Measurements from ENCODE around the gene PEA15. TPM values are rescaled to one million over a fixed set of nuclear protein-coding genes. Genes with fewer than 3 reads are reported as not detected.

PEA15 gene
- total RNA-seq, 1 experiment from 2014 or later, result 183 TPM

GRCh38 chr1:160167056-160167455, 38.1 kb upstream of the PEA15 start:
- ChIA-PET POLR2A (interaction anchor here (1.0 kb wide), 1 partner anchor 42 kb away, joined by 3 read pairs; no protein-coding TSS in a partner anchor), CTCF (interaction anchor here (0.7 to 1.4 kb wide), 13 partner anchors 11 to 90 kb away, joined by 3 to 6 read pairs (median 3); no protein-coding TSS in a partner anchor)
- no peak for DNase-seq (ENCODE audit: unreplicated experiment)
- no peaks in the 10 kb centered on the region for H3K36me3 Mint-ChIP-seq (ENCODE audit: insufficient read depth, unreplicated experiment)
- intact Hi-C loops (cut with micrococcal nuclease), result no loop called here
- no TSS peak for BruUV-seq (replicated peaks)
- H3K27ac Mint-ChIP-seq (ENCODE audit: low read depth, unreplicated experiment), result no peak overlapping the region
- TF ChIP-seq CTCF (IDR thresholded peaks at IDR 0.05; ENCODE audit: unreplicated experiment), result no peak
- peaks cover 32% of the 10 kb centered on the region for H3K27me3 Mint-ChIP-seq (ENCODE audit: insufficient read depth, unreplicated experiment)
- H3K4me3 Mint-ChIP-seq (ENCODE audit: unreplicated experiment), result no peak overlapping the region
- no peaks in the 10 kb centered on the region for H3K9me3 Mint-ChIP-seq (ENCODE audit: unreplicated experiment)
- H3K4me1 Mint-ChIP-seq (ENCODE audit: insufficient read depth, unreplicated experiment), result peaks cover 6% of the 10 kb centered on the region

DNA sequence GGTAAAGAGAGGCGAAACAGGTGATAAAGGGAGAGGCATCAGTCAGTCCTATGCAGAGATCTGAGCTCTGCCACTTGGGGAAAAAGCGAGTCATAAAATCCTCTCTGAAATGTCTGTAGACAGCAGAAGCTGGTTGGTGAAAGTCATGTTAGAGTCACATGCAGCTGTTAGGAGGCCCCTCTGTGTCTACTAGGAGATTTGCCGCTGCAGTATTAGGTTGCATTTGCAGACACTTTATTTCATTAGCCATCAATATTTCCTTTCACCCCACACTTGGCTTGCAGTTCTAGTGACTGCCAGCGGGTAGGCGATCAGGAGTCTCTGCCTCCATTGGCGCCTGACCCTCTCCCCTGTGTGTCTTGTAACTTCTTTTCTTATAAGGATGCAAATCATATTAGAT, 37.6 kb upstream of the PEA15 start:
- CTCF ChIA-PET, result interaction anchor here (0.7 to 1.4 kb wide), 10 partner anchors 24 to 87 kb away, joined by 3 to 6 read pairs (median 4); no protein-coding TSS in a partner anchor

DNA sequence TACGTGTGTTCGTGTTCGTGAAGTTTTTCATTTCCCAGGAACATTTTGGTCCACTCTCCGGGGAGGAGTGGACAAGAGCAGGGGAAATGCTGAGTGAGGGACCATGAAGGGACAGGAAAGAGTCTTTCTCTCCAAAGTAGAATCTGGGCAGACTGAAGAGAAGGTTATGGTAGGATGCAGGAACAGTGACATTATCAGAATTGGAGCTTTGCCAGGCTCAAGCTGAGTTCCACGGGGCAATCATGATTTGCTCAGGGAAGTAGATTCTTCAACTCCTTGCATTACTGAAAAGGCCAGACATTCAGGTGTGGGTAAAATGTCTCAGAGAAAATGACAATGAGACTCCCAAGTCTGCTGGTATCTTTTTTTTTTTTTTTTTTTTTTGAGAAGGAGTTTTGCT, 37.2 kb upstream of the PEA15 start:
- ChIA-PET POLR2A (interaction anchor here (1.0 kb wide), 1 partner anchor 43 kb away, joined by 3 read pairs; no protein-coding TSS in a partner anchor), CTCF (interaction anchor here (0.6 to 1.3 kb wide), 5 partner anchors 23 to 248 kb away, joined by 3 to 6 read pairs (median 4); no protein-coding TSS in a partner anchor)
- DNase-seq (ENCODE audit: unreplicated experiment), result no peak
- no TSS peak for BruUV-seq (replicated peaks)
- no peaks in the 10 kb centered on the region for H3K36me3 Mint-ChIP-seq (ENCODE audit: insufficient read depth, unreplicated experiment)
- H3K27ac Mint-ChIP-seq (ENCODE audit: low read depth, unreplicated experiment), result no peak overlapping the region
- no peak overlapping the region for H3K4me3 Mint-ChIP-seq (ENCODE audit: unreplicated experiment)
- peaks cover 40% of the 10 kb centered on the region for H3K27me3 Mint-ChIP-seq (ENCODE audit: insufficient read depth, unreplicated experiment)
- no peak for TF ChIP-seq CTCF (IDR thresholded peaks at IDR 0.05; ENCODE audit: unreplicated experiment)
- intact Hi-C loops (cut with micrococcal nuclease), result no loop called here
- H3K9me3 Mint-ChIP-seq (ENCODE audit: unreplicated experiment), result no peaks in the 10 kb centered on the region
- peaks cover 6% of the 10 kb centered on the region for H3K4me1 Mint-ChIP-seq (ENCODE audit: insufficient read depth, unreplicated experiment)

More for the DNA sequence above, 37.6 kb upstream of the PEA15 start:
- POLR2A ChIA-PET, result interaction anchor here (1.0 kb wide), 1 partner anchor 43 kb away, joined by 3 read pairs; no protein-coding TSS in a partner anchor
- no peaks in the 10 kb centered on the region for H3K9me3 Mint-ChIP-seq (ENCODE audit: unreplicated experiment)
- intact Hi-C loops (cut with micrococcal nuclease), result no loop called here
- no peak overlapping the region for H3K4me3 Mint-ChIP-seq (ENCODE audit: unreplicated experiment)
- TF ChIP-seq CTCF (IDR thresholded peaks at IDR 0.05; ENCODE audit: unreplicated experiment), result no peak
- H3K36me3 Mint-ChIP-seq (ENCODE audit: insufficient read depth, unreplicated experiment), result no peaks in the 10 kb centered on the region
- BruUV-seq (replicated peaks), result no TSS peak
- H3K27me3 Mint-ChIP-seq (ENCODE audit: insufficient read depth, unreplicated experiment), result peaks cover 35% of the 10 kb centered on the region
- no peak overlapping the region for H3K27ac Mint-ChIP-seq (ENCODE audit: low read depth, unreplicated experiment)
- DNase-seq (ENCODE audit: unreplicated experiment), result no peak
- peaks cover 6% of the 10 kb centered on the region for H3K4me1 Mint-ChIP-seq (ENCODE audit: insufficient read depth, unreplicated experiment)

DNA sequence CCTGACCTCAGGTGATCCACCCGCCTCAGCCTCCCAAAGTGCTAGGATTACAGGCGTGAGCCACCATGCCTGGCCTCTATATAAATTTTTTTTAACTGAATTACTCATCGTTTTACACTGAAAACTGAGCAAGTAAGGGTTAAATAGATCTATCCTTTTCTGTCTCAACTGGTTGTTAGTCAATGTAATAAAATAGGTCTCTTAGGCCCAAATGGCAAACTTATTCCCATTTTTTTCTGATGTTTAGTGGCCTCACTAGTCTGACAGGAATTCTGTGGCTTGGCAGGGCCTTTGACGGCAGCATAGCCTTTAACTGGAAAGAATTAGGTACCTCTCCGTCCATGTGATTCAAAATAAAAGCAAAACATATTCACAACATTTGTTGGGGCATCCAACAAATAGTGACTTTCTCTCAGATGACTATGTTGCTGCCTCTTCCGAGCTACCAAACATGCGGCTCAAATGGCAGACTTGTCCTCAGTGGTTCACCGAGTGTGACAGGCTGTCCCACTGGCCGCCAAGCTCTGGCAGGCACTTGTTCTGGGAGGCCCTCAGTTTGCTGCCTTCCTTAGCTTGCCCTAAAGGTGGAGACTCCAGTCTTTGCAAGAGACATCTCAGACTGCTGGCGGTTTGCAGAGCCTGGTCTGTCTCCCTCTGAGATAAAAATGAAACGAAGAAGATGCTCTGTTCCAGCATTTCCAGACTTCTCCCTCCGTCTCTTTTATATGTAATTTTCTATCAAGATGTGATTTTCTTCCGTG, 36.4 kb upstream of the PEA15 start:
- Mint-ChIP-seq H3K4me3 (ENCODE audit: unreplicated experiment) (no peak overlapping the region), H3K4me1 (ENCODE audit: insufficient read depth, unreplicated experiment) (peaks cover 6% of the 10 kb centered on the region), H3K27me3 (ENCODE audit: insufficient read depth, unreplicated experiment) (peaks cover 47% of the 10 kb centered on the region), H3K27ac (ENCODE audit: low read depth, unreplicated experiment) (no peak overlapping the region), H3K36me3 (ENCODE audit: insufficient read depth, unreplicated experiment) (no peaks in the 10 kb centered on the region), H3K9me3 (ENCODE audit: unreplicated experiment) (no peaks in the 10 kb centered on the region)
- ChIA-PET CTCF (interaction anchor here (0.6 to 2.4 kb wide), 7 partner anchors 18 to 247 kb away, joined by 3 to 10 read pairs (median 4); no protein-coding TSS in a partner anchor), POLR2A (interaction anchor here (0.7 to 1.5 kb wide), 4 partner anchors 8 to 94 kb away, joined by 3 to 6 read pairs (median 4); partner anchors contain the start of gene DCAF8)
- no peak for DNase-seq (ENCODE audit: unreplicated experiment)
- TF ChIP-seq CTCF (IDR thresholded peaks at IDR 0.05; ENCODE audit: unreplicated experiment), result no peak
- BruUV-seq (replicated peaks), result no TSS peak
- intact Hi-C loops (cut with micrococcal nuclease), result no loop called here

All from MCF 10A (cell line).